Breast epithelium (tissue), 3 donors: ENCODE measurements around the gene MIGA2.

Experiments used
- POLR2A ChIP-seq: fragments of 450-650 bp; IDR thresholded peaks from one replicate; pipeline ENCODE4 v1.6.1; 2016; ENCODE audit warnings: antibody characterized with exemption, mild to moderate bottlenecking, moderate library complexity
- POLR2AphosphoS5 ChIP-seq, 3 donors: sonication (generic); formaldehyde crosslinking; IDR thresholded peaks; one replicate each; pipeline ENCODE4 v1.6.1; 2017; ENCODE audit warnings: antibody characterized with exemption in 3 of 3
- TF ChIP-seq, protein P1 (sequence below), 3 donors: fragments of 450-650 bp; IDR thresholded peaks; one replicate each; pipeline ENCODE4 v1.5.1; 2016 to 2017; ENCODE audit warnings: antibody characterized with exemption in 3 of 3, mild to moderate bottlenecking in 3 of 3, moderate library complexity in 3 of 3

DNA sequence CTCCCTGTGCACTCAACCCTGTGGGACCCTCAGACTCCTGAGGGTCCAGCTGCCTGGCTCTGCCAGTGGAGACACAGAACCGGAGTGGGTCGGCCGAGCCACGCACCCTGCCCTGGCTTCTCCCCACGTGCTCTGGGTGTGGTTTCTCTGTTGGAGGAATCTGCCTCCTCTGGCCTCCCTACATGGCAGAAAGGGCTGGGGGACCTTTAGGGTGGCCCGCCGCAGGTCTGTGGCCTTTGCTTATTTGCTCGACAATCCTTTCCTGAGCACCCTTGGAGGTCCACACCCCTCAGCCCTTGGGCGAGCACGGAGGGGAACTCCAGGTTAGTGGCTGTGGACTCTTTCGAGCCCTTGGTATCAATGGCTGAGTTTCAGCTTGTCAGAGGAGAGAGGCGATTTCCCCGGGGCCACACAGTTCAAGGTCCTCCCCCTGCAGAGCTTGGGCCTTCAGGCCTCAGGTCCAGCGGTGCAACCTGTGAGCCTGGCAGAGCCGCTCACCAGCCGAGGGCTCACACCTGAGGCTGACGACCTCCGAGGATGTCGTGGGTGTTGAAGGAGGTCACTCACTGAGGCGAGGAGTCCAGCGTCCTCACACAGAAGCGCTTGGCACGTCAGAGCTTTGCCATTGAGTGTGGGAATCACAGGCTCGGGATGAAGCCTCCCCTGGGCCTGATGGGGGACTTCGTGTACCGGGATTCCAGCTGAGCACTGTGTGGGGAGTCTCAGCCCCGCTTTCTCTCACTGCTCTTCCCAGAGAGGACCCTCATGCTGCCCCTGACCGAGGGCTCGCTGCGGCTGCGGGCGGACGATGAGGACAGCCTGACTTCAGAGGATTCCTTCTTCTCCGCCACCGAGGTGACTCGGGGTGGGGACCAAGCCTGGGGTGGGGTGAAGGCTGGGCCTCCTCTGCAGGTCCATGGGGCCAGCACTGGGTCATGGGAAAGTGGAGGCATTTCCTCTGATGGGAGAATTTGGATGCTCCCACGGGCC lies 23.7 kb downstream of the MIGA2 start:
- TF ChIP-seq, protein P1, sequence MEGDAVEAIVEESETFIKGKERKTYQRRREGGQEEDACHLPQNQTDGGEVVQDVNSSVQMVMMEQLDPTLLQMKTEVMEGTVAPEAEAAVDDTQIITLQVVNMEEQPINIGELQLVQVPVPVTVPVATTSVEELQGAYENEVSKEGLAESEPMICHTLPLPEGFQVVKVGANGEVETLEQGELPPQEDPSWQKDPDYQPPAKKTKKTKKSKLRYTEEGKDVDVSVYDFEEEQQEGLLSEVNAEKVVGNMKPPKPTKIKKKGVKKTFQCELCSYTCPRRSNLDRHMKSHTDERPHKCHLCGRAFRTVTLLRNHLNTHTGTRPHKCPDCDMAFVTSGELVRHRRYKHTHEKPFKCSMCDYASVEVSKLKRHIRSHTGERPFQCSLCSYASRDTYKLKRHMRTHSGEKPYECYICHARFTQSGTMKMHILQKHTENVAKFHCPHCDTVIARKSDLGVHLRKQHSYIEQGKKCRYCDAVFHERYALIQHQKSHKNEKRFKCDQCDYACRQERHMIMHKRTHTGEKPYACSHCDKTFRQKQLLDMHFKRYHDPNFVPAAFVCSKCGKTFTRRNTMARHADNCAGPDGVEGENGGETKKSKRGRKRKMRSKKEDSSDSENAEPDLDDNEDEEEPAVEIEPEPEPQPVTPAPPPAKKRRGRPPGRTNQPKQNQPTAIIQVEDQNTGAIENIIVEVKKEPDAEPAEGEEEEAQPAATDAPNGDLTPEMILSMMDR (IDR thresholded peaks at IDR 0.05): no peak
- TF ChIP-seq POLR2AphosphoS5 (IDR thresholded peaks at IDR 0.05) (no peak), POLR2A (no peak)
